Epidermal melanocyte (primary cell): ENCODE data around the gene CPZ.
"Not testable (repeated sequence)": the region's sequence is repeated elsewhere in the genome, so short reads cannot be mapped to it uniquely, and the experiment has no call there.

Source experiments
- DNase-seq: peaks from one replicate; pipeline ENCODE4 v3.0.0; 2011; ENCODE audit warnings: low spot score; ENCODE audit not compliant: insufficient read length

Gene CPZ

DNA sequence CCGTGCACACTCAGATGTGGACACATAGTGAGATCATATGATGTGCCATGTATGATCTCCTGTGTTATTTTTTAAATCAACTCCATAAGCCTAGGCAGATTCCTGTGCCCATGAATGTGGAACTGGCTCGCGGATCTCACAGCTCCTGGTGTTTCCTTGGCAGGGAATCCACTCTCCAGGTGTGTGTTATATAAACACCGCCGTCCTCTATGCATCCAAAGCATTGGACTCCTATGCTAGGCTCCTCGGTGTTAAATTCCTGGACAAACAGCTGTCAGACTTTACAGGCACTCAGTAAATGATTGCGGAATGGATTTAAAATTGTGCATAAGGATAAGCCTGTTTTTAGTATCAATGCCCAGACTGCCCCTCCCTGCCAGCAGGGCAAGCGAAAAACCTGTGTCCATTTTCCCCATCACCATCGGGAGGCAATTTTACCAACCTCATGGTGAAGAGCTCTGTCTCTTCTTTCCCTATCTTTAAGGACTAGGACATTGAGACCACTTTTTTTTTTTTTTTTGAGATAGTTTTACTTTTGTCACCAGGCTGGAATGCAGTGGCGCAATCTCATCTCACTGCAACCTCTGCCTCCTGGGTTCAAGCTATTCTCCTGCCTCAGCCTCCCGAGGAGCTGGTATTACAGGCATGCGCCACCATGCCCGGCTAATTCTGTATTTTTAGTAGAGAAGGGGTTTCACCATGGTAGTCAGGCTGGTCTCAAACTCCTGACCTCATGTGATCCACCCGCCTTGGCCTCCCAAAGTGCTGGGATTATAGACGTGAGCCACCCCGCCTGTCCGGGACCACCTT is 36.0 kb upstream of the CPZ start:
- DNase-seq = no peak

DNA sequence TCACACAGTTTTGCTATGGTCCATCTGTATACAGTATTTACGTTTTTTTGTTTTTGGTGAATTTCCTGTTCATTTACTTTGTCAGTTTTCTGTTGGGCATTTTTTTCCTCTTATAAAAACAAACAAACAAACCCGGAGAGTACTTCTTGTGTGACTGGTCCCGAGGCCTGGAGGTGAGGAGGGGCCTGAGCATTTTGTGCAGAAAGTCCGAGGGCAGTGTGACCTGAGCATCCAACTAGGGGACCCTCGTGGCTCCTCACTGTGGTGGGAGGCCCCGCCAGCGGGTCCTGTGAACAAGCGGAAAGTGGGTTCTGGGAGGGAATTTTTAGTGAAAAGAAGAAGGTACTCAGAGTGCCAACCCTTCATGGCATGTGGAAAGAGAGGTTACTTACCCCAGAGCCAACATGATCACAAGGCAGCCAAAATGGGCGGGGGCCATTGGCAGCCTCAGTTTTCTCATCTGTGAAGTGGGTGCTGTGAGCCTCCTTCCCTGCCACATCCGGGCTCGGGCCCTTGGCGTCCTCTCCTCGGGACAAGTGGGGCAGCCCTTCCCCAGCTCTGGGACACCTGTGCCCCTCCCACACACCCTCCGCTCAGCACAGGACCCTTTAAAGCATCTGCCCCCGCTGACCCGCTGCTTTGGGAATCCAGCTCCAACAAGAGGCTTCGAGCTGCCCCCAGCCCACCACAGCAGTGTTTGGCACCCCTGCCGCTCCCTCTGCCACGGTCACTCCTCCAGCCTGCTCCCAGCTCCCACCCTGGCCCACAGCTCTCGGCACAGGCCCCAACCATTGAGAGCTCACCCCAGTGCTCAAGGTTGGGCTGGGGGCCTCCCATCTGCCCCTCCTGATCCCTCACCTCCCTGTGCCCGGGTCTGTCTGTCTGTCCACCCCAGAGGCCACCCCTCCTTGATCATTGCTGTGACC is 35.2 kb upstream of the CPZ start:
- DNase-seq = no peak

DNA sequence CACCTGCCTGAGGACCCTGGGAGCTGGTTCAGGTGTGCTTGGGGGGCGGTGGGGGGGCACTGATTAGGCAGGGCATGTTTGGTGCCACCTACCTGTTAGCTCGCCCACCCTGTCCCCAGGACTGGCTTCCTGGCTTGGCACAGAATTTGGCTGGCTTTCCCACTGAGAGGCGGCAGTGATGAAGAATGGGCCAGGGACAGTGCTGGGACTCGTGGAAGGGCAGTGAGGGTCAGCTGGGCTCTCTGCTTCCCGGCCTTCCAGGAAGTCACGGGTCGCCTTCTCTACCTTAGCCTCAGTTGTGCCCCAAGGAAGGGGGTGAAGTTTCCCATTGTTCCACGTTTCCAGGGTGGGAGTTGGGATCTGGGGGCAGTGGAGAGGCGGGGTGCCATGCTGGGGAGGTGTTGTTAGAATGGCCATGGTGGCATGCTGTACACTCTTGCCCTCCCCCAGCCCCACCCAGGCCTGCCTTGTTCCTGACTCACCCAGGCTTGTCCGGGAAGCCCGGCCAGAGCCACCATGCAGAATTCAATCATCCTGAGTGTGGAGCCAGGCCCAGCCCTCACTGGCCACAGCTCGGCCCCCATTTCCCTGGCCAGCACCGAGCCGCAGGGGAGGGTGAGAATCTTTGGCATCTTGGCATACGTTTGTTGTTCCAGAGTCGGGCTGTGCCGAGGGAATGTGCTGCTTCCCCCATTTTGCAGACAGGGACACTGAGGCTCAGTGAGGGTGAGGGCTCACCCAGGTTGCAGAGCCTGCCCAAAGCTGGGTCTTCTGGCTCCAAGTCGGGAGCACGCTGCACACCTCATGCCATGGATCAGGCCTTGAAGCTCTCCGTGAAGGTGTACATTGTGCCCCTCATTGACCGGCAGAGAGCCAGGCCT is 34.2 kb upstream of the CPZ start:
- DNase-seq = no peak

DNA sequence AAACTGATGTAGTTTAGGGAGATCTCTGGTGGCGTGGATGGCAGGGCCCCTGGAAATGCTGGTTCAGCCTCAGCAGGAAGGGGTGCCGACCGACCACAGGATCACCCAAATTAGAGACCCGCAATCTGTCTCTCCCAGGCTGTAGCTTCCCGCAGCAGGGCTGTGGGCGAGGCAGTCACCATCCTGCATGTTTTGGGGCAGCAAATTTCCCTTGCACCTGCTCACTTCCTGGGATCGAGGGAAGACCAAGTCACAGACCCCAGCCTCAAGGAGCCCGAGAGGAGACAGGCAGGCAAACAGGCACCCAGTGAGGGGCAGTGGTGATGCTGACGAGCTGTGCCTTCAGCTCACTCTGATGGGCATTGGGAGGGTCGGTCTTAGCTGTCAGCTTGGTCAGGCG is 33.6 kb upstream of the CPZ start:
- no peak for DNase-seq

DNA sequence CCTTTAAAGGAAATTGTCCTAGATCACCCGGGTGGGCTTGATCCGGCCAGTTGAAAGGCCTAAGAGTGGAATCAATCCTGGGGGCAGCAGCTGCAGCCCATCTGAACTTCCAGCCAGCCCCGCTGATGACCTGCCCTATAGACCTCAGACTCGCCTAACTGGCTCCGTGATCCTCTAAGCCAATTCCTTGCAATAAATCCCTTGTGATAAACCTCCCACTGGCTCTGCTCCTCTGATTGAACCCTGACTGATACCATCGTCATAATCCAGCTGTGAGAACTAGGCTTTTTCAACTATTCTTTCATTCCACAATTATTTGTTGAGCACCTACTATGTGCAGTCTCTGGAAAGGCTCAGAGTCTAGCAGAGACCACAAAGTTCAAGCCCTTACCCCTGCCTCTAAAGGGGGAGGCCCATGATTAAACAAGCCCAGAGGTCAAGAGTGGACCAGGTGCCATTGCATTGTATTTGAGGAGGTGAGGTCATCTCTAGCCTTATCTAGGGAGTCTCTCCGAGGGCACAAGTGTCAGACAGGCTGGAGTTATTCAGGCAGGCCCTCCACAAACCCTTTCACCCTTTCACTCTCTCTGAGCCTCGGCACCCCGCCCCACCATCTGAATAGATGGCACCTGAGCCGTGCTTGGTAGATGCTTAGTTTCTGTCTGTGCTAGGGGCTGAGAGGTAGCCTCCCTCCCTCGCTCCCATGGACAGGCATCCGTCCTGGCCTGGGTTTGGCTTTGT is 32.9 kb upstream of the CPZ start:
- DNase-seq = no peak

DNA sequence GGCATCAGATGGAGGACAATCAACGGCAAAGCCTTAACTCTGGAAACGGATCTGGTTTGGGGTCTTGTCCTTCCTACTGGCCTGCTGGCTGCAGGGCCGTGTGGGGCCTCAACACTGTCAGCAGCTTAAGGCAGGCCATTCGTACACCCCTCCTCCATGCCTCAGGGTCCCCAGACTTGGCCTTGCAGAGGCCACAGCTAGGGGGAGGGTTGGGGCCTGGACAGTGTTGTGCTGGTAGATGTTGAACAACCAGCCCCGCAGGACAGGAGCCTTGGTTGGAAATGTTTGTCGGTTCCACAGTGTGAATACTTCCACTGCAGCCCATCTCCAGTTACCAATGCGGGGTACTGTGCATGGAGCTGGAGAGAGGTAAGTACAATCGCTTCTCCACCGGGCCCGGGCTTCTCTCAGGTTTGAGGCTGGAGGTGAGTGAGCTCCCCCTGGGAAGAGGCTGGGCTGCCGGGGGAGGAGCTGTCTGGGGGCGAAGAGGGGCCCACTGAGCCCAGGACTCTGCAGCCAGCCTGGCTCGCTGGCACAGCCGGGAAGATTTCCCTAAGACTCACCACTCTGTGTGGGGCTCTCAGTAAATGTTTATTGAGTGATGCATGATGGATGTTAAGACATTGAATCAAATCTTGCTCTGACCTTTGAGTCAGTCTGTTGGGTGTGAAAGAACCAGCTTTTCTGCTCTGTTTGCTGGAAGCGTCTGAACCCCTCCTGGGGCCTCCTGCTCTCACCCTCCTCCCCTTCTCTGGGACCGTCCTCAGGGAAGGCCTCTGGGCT is 32.1 kb upstream of the CPZ start:
- DNase-seq = no peak

DNA sequence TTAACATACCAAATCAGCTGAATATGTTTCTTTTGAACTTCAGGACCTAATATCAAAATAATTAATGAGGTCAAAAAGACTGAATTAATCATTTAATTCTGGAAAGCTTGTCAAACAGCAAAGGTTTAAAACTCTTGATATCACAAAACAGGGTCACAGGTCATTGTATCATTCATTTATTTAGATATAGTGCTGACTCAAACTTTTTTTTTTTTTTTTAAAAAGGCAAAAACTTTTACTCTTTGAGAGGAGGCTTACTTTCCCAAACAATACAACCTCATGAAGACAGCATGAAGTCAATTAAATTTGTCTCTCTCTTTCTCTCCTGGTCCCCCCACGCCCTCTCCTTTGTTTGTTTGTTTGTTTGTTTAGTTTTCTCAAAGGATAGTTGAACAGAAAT is 28.0 kb upstream of the CPZ start:
- no peak for DNase-seq

DNA sequence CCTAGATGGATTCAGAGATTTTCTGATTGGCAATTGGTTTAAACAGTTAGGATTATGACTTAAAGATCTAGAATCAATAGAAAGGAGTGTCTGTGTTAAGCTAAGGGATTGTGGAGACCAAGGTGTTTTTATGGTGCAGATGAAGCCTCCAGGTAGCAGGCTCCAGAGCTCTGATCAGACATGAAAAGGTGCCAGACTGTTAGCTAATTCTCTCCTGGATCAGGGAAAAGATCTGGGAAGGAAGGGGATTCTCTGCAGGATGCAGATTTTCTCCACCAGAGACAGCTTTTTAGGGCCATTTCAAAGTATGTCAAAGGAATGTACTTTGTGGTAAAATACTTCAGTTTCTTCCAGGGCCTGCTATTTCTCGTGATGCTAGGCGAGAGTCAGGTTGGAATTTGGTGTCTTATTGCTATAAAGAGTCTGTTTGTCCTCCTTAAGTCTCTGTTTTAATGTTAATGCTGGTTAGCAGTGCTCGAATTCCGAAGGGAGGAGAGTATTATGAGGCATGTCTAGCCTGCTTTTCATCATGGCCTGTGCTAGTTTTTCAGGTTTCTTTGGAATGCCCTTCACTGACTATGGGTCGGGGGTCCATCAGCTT is 24.4 kb upstream of the CPZ start:
- DNase-seq = no peak

DNA sequence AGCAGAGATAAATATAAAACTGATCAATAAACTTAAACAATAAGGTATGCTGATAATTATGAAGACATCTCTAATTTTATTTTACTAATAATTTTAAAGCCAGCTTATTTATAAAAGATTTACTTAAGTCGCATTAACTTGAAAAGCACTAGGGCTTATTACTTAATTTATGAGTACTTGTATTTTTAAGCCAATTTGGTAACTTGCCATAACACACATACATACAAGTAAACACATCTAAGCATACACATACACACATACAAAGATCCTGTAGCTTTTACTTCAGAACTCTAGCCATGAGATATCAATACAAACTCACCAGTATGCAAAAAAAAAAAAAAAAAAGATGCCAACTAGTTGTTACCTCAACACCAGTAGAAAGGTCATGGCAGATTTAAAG is 22.4 kb upstream of the CPZ start:
- no peak for DNase-seq

DNA sequence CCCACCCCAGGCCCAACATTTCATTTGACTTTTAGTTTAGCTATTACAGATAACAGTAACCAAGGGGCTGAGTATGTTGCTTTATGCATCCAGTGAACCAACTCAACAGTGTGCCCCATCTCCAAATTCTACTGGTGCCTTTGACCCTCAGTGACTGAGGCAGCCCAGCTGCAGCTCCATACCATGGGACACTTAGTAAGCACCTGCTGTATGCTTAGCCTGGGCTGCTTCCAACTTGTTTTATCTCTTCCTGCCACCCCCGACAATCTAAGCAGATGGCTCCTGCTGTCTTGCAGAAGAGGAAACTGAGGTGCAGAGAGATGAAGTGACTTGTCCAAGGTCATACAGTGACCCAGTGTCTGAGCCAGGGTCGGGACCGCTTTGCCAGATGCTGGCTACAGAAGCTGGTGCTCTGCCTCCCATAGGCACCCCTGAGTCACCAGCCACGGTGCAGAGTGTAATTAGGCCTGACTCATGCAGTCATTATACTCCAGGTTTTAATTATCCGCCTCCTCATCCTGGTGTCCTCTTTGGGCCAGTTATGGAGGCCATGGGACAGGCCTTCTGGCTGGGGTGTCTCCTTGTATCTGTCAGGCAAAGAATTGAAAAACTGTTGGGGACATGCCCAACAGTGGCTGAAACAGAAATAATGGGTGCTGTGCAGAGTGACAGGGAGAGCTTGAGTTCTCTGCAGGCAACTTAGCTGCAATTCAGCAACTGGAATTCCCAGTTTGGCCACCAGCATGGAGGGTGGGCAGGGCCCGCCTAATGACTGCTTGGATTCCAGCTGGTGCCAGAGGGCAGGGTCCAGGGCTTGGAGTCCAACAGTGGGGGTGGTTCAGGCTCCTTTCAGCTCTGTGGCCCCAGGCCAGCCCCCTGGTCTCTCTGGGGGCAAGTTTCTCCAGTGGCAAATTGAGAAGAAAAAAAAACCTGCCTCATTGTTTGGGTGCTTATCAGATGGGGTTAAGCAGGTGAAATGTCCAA is 20.6 kb upstream of the CPZ start:
- DNase-seq = no peak

DNA sequence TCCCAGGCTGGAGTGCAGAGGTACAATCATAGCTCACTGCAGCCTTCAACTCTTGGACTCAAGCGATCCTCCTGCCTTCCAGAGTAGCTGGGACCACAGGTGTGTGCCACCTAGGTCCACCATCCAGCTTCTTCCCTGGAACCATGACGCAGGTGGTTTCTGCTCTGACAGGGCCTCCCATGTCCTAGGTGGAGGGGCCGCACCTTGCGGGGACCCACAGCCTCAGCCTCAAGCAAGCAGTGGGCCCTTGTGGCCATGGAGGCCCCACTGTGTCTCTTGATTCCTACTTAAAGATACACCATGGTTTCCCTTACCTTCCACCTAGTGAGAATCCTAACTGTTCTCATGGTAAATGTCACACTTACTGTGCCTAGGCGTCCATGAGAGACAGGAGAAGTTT is 19.3 kb upstream of the CPZ start:
- DNase-seq = no peak

DNA sequence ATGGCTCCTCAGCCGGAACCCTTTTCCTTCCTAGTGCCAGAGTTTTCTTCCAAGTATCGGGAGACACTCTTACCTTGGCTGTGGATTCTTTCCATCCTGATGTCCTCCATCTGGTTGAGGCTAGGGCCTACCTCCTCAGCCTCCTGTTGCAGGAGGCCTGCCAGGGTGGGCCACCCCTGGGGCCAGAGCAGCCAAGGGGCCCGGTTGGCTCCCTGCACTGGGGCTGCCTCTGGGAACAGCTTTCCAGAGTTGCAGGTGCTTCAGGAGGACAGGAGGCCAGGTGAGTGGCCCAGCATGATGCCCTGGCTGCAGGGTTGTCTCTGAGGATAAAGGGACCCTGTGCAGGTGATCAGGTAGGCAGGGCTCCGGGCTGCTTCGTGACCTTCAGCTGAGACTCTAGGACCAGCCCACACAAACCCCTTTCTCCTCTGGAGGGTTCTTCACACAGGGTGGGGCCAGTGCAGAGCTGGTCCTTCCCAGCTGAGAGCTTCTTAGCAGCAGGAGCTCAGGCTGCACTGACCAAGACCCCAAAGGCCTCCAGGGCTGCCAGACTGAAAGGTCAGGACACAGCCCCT is 17.7 kb upstream of the CPZ start:
- no peak for DNase-seq

DNA sequence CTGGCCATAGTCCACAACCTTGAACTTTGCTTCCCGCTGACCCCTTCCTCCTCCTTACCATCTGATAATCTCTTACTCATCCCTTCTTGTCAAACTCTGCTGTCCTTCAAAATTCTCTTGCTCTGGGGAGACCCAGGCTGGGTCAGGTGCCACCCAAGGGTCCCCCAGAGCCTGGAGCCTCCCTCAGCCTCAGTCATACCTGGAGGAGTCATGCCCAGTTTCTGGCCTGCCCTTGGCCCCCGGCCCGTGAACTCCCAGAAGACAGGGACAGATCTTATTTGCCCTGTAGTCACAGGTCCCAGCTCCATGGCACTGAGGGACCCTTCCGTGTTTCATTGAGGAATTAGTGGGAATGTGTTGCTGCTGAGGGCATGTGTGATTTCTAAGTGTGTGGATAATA is 17.1 kb upstream of the CPZ start:
- no peak for DNase-seq

DNA sequence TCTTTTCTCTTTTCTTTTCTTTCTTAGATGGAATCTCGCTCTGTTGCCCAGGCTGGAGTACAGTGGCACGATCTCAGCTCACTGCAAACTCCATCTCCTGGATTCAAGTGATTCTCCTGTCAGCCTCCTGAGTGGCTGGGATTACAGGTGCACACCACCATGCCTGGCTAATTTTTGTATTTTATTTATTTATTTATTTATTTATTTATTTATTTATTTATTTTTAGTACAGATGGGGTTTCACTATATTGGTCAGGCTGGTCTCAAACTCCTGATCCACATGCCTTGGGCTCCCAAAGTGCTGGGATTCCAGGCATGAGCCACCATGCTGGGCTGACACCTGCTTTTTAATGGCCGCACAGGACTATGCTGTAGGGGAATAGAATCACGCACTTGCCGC is 16.0 kb upstream of the CPZ start:
- DNase-seq = not testable (repeated sequence)

DNA sequence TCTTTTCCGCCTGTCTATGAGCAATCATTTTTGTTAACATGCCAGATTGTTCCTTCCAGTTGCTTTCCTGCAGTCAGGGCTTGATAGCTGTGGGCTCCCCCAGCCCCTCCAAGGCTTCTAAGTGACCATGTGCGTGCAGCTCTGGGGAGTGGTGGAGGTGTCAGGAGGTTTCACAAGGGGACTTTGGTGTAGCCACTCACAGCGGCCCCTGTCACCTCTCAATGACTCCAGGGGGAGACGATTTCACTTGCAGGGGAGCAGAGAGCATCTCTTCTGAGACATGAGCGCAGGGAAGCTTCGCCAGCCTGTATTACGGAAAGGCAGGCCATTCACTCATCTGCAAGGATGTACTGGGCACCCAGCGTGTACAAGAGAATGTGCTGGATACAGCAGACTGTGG is 15.5 kb upstream of the CPZ start:
- no peak for DNase-seq

DNA sequence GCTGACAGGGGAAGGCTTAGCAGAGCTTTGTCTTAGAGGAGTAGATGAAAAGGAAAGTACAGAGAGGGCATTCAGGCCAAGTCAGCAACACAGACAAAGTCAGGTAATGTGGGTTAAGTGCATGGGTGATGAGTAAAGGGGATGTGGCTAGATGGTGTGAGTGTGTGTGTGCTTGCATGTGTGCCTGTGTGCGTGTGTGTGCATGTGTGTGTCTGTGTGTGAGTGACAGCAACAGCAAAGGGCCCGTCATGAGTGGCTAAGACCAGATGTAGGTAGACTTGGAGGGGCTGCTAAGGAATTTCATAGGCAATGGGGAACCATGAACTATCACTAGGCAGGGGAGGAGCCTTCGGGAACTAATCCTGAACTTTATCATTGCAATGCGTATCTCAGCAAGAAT is 14.6 kb upstream of the CPZ start:
- DNase-seq = no peak

DNA sequence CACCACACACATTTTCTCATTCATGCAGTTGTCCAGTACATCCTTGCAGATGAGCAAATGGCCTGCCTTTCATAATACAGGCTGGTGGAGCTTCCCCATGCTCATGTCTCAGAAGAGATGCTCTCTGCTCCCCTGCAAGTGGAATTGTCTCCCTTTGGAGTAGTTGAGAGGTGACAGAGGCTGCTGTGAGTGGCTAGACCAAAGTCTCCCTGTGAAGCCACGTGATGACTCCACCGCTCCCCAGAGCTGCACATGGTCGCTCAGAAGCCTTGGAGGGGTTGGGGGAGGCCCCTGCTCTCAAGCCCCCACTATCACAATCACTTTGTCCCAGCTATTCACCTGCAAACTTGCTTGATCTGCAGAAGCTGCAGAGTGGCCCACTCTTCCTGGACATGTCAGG is 13.8 kb upstream of the CPZ start:
- no peak for DNase-seq
